Lower lobe of right lung (tissue), 2 donors: Measurements from ENCODE around the gene SAA1. TPM values are rescaled to one million over a fixed set of nuclear protein-coding genes. Genes with fewer than 3 reads are reported as not detected.
"Not testable (repeated sequence)": the region's sequence is repeated elsewhere in the genome, so short reads cannot be mapped to it uniquely, and the experiment has no call there.

Source experiments
- ATAC-seq, 2 donors: fragments of 200-7000 bp; cut with Tn5 transposase; one replicate each; pipeline ENCODE4 v1.9.1; 2020 to 2022; ENCODE audit warnings: mild to moderate bottlenecking in 2 of 2, moderate library complexity in 2 of 2
- DNase-seq: peaks from one replicate; pipeline ENCODE4 v3.0.0-alpha.2; 2020
- H3K27ac ChIP-seq: fragments of 200-600 bp; one replicate; pipeline ENCODE4 v1.8.0; 2022
- H3K27me3 ChIP-seq: fragments of 200-600 bp; one replicate; pipeline ENCODE4 v1.8.0; 2022; ENCODE audit warnings: low read depth
- H3K36me3 ChIP-seq: fragments of 200-600 bp; one replicate; pipeline ENCODE4 v1.8.0; 2022; ENCODE audit warnings: mild to moderate bottlenecking
- H3K4me1 ChIP-seq: fragments of 200-600 bp; one replicate; pipeline ENCODE4 v1.8.0; 2022
- H3K4me3 ChIP-seq: fragments of 200-600 bp; one replicate; pipeline ENCODE4 v1.8.0; 2022; ENCODE audit warnings: mild to moderate bottlenecking
- H3K9me3 ChIP-seq: fragments of 200-600 bp; one replicate; pipeline ENCODE4 v1.8.0; 2022
- intact Hi-C: fragments of 100-400 bp; cut with DNase I; formaldehyde crosslinking; loops from one replicate; pipeline ENCODE4 v1.11.0; 2022
- total RNA-seq: library from RNA; stranded (reverse); fragmentation: NEBNext Ultra II Directional; extraction: Animal tissue kit (Norgen Biotek cat#: 25700); gene quantifications from one replicate; pipeline ENCODE4 v1.2.1, GENCODE V29; 2021
- TF ChIP-seq, protein P1 (sequence below): fragments of 200-600 bp; IDR thresholded peaks from one replicate; pipeline ENCODE4 v1.8.0; 2022; ENCODE audit warnings: antibody characterized with exemption, mild to moderate bottlenecking
- donor health status: DM: no; HTN: yes; CAD: no; lungs with severe emphysema.

Gene SAA1
- total RNA-seq, 1 donor from 2014 or later = 36.7 TPM

DNA sequence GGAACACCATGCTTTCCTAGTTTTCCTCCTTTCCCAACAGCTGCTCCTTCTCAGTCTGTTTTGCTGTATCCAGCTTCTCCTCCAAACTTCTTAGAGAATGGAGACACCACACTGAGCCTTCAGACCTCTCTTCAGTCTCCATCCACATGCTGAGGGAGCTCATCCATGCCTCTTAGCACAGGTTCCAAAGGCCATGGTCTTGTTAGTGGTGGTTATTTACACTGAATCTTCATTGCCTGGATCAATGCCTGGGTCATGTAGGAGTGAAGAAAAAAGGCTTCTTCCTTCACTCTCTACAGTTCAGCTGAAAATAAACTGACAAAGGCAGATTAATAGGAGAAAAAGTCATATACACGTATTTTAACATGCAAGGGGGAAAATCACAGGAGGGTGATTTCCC is 26.4 kb upstream of the SAA1 start:
- TF ChIP-seq, protein P1, sequence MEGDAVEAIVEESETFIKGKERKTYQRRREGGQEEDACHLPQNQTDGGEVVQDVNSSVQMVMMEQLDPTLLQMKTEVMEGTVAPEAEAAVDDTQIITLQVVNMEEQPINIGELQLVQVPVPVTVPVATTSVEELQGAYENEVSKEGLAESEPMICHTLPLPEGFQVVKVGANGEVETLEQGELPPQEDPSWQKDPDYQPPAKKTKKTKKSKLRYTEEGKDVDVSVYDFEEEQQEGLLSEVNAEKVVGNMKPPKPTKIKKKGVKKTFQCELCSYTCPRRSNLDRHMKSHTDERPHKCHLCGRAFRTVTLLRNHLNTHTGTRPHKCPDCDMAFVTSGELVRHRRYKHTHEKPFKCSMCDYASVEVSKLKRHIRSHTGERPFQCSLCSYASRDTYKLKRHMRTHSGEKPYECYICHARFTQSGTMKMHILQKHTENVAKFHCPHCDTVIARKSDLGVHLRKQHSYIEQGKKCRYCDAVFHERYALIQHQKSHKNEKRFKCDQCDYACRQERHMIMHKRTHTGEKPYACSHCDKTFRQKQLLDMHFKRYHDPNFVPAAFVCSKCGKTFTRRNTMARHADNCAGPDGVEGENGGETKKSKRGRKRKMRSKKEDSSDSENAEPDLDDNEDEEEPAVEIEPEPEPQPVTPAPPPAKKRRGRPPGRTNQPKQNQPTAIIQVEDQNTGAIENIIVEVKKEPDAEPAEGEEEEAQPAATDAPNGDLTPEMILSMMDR = no peak
- no peaks in the 10 kb centered on the region for H3K36me3 ChIP-seq
- no peak for DNase-seq
- intact Hi-C loops = no loop called here
- no peak overlapping the region for H3K27ac ChIP-seq
- no peaks in the 10 kb centered on the region for H3K4me1 ChIP-seq
- no peaks in the 10 kb centered on the region for H3K9me3 ChIP-seq
- ATAC-seq = no peak
- no peaks in the 10 kb centered on the region for H3K27me3 ChIP-seq
- no peak overlapping the region for H3K4me3 ChIP-seq

DNA sequence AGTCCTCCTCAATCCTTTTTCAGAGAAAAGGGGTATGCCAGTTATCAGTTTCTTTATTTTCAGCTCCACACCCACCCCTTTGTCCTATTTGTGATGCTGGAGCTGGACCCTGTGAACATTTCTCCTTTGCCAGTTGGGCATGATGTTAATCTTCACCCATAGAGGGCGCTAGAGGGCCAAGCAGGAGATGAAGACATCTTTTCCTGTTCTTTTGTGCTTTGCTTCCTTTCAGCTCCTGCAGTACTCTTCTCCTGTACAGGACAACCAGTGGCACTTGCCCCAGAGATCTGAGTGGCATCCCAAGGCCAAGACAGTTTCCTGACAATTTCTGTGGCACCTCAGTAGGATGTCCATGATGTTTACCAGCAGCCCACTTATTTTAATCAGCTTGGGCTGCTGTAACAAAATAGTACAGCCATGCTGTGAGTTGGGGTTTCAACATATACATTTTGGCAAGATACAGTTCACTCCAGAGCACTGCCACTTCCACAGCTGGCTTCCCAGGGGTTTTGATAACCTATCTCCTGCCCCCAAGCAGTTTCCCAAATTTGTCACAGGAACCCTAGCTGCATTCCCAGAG is 22.2 kb upstream of the SAA1 start:
- intact Hi-C loops = no loop called here
- TF ChIP-seq, protein P1 = peak; percentile 79
- Histone ChIP-seq H3K27ac (no peak overlapping the region), H3K4me3 (no peak overlapping the region), H3K4me1 (no peaks in the 10 kb centered on the region), H3K9me3 (no peaks in the 10 kb centered on the region), H3K36me3 (no peaks in the 10 kb centered on the region), H3K27me3 (no peaks in the 10 kb centered on the region)
- DNase-seq (no peak), ATAC-seq (peak; percentile 72 to 82)

DNA sequence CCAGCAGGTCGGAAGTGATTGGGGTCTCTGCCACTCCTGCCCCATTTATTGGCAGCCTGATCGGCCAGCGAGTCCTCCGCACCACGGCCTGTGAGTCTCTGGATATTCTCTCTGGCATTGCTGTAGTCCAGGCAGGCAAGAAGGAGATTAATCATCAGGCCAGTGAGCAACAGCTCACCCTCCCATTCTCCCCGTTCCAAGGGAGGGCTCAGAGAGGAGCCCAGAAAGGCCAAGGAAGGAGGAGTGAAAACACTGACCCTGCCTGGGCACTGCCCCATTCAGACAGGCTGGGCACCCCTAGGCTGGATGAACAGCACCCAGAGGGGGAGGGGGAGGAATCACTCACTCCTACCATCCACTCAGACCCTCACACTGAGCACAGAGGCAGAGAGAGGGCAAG is 20.7 kb upstream of the SAA1 start:
- Histone ChIP-seq H3K4me1 (no peaks in the 10 kb centered on the region), H3K27me3 (no peaks in the 10 kb centered on the region), H3K4me3 (no peak overlapping the region), H3K36me3 (no peaks in the 10 kb centered on the region), H3K9me3 (no peaks in the 10 kb centered on the region), H3K27ac (no peak overlapping the region)
- TF ChIP-seq, protein P1 = no peak
- no peak for DNase-seq
- ATAC-seq = no peak
- intact Hi-C loops = no loop called here

DNA sequence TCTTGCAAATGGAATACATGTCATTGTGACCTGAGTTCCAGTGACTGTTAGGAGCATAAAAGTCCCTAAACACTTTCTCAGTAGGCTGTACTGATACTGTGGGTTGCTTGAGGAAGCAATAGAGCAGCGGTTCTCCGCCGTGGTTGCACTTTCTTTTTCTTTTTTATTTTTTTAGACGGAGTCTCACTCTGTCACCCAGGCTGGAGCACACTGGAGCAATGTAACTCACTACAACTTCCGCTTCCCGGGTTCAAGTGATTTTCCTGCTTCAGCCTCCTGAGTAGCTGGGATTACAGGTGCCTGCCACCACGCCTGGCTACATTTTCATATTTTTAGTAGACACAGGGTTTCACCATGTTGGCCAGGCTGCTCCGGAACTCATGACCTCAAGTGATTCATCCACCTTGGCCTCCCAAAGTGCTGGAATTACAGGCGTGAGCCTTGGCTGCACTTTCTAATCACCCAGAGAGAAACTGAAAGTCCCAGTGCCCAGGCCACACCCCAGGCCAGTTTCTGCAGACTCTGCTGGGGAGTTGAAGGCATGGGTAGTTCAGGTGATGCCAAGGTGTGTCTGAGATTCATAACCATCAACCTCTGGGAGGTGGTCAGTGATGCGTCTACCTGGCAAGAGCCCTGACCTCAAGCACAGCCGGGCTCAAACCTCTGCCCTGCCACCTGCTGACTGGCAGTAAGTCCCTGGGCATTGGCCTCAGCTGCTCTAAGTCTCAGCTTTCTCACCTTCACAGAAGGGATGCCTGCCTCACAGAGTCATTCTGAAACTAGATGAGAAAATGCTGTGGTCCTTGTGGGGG is 19.5 kb upstream of the SAA1 start:
- DNase-seq, H3K27me3 ChIP-seq, H3K4me1 ChIP-seq, H3K9me3 ChIP-seq, H3K36me3 ChIP-seq, intact Hi-C loops: not testable (repeated sequence)
- H3K4me3 ChIP-seq = peak overlapping the region; percentile 14
- ATAC-seq = peak; percentile 60 to 66
- peak overlapping the region; percentile 25 for H3K27ac ChIP-seq

DNA sequence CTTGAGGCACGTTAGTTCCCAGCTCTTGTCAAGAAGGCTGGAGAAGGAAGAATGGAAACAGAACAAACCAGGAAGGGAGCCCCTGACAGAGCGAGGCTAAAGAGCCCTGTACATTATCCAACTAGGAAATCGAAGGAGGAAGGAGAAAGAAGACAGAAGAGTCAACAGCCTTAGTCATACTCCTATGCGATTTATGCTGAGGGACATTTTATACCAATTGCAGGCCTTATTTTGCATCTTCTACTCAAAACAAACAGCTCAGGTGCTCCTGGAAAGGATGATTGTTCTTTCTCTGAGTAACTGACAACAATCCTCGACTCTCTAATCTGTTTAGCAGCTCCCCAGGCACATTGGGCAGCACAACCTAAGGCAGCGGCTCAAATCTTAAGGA is 18.9 kb upstream of the SAA1 start:
- not testable (repeated sequence) for ATAC-seq, H3K27ac ChIP-seq

DNA sequence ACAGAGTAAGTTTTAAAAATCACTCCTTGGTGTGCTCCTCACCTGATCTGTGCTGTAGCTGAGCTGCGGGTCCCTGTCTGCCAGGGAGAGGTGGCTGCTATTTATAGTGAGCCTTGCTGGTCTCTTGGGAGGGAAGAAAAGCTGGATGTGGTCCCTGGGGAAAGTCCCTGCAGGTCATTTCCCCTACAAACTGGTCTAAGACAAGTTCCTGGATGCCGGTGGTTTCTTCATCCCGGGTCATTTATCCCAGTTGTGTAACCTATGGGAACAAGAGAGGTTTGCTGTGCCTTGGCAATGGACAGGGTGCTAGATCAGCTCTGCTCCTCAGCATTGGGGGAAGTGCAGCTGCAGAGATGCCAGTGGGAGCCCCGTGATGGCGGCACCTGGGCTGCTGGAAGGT is 17.5 kb upstream of the SAA1 start, which contains the start of gene SAA2:
Gene SAA2, minus strand, starts transcription at position 108 of the 400 bp plus-strand sequence. CDS start 657 bp downstream, outside the sequence.
- intact Hi-C loops = no loop called here
- TF ChIP-seq, protein P1 = no peak
- DNase-seq (no peak), ATAC-seq (no peak)
- H3K4me3 ChIP-seq = no peak within 1 kb of the TSS
- H3K27ac ChIP-seq = no peak within 1 kb of the TSS
- no peaks in the 10 kb centered on the region for H3K36me3 ChIP-seq
- H3K9me3 ChIP-seq = no peaks in the 10 kb centered on the region
- no peaks in the 10 kb centered on the region for H3K27me3 ChIP-seq
- no peaks in the 10 kb centered on the region for H3K4me1 ChIP-seq

More for the DNA sequence above, 18.9 kb upstream of the SAA1 start:
- H3K27me3 ChIP-seq, intact Hi-C loops, DNase-seq, H3K36me3 ChIP-seq, H3K4me1 ChIP-seq, H3K9me3 ChIP-seq, H3K4me3 ChIP-seq: not testable (repeated sequence)
